Lung (tissue), 12 donors: Measurements from ENCODE around the gene TGFBR2. TPM values are rescaled to one million over a fixed set of nuclear protein-coding genes. Genes with fewer than 3 reads are reported as not detected.

Experiments used
- ATAC-seq: fragments of 200-7000 bp; cut with Tn5 transposase; one replicate; pipeline ENCODE4 v1.9.1; 2020; ENCODE audit warnings: moderate number of reproducible peaks; ENCODE audit not compliant: insufficient read depth, low FRiP score
- DNase-seq, 3 donors: peaks; one replicate each; pipeline ENCODE4 v3.0.0-alpha.2; 2013 to 2017
- H3K27ac ChIP-seq, 2 donors: one replicate each; pipeline ENCODE4 v1.5.1; 2013; ENCODE audit warnings: mild to moderate bottlenecking in 2 of 2, moderate library complexity in 2 of 2, control low read depth in 1 of 2, inconsistent platforms in 1 of 2, low read depth in 1 of 2, low read length in 1 of 2
- H3K27me3 ChIP-seq, 3 donors: one replicate each; pipeline ENCODE4 v1.5.1; 2013; ENCODE audit warnings: low read length in 2 of 3; ENCODE audit not compliant: control insufficient read depth in 3 of 3, insufficient read depth in 3 of 3
- H3K36me3 ChIP-seq, 4 donors: one replicate each; pipeline ENCODE4 v1.5.1; 2013; ENCODE audit warnings: low read length in 4 of 4, mild to moderate bottlenecking in 1 of 4, moderate library complexity in 1 of 4; ENCODE audit not compliant: control insufficient read depth in 4 of 4, insufficient read depth in 4 of 4
- H3K4me1 ChIP-seq, 5 donors: one replicate each; pipeline ENCODE4 v1.5.1; 2013; ENCODE audit warnings: low read length in 5 of 5, mild to moderate bottlenecking in 2 of 5, moderate library complexity in 1 of 5; ENCODE audit not compliant: control insufficient read depth in 5 of 5, insufficient read depth in 5 of 5
- H3K4me3 ChIP-seq: one replicate; pipeline ENCODE4 v1.5.1; 2013; ENCODE audit warnings: mild to moderate bottlenecking, control low read depth, moderate library complexity
- H3K9ac ChIP-seq, 2 donors: one replicate each; pipeline ENCODE4 v1.5.1; 2013; ENCODE audit warnings: low read length in 2 of 2, control low read depth in 1 of 2; ENCODE audit not compliant: insufficient read depth in 1 of 2
- H3K9me3 ChIP-seq, 4 donors: one replicate each; pipeline ENCODE4 v1.5.1; 2013; ENCODE audit warnings: low read length in 3 of 4, mild to moderate bottlenecking in 1 of 4, moderate library complexity in 1 of 4; ENCODE audit not compliant: control insufficient read depth in 4 of 4, insufficient read depth in 3 of 4
- WGBS, 2 donors: extraction: QIAGEN DNeasy Blood & Tissue Kit; methylation state at CpG; one replicate each; pipeline ENCODE4 v1.1.7; 2013; 5-methylcytosine and 5-hydroxymethylcytosine counted together
- polyA plus RNA-seq, 2 donors: library from polyadenylated mRNA; stranded (reverse); fragments of 200-250 nt; gene quantifications; one replicate each; pipeline ENCODE4 v1.2.1, GENCODE V29; 2013
- total RNA-seq, 2 donors: library from RNA; depleted of rRNA in 1 of 2; stranded (reverse); fragments of >200 nt in 1 of 2; gene quantifications; one replicate each; pipeline ENCODE4 v1.2.1, GENCODE V29; 2014 to 2021
- TF ChIP-seq, protein P1 (sequence below): IDR thresholded peaks from 2 replicates; pipeline ENCODE4 v1.5.1; 2012; ENCODE audit warnings: mild to moderate bottlenecking; ENCODE audit errors: control extremely low read depth, extremely low read depth
- donor health status: control.
- donor health status: control.
- donor health status: Bipolar disorder and iron deficiency.
- donor health status: healthy.
- donor health status: DM: yes; HTN: yes; CAD: no.

TGFBR2 gene
- total and polyA plus RNA-seq, 4 donors, result 31.1 to 232 (median 163) TPM

DNA sequence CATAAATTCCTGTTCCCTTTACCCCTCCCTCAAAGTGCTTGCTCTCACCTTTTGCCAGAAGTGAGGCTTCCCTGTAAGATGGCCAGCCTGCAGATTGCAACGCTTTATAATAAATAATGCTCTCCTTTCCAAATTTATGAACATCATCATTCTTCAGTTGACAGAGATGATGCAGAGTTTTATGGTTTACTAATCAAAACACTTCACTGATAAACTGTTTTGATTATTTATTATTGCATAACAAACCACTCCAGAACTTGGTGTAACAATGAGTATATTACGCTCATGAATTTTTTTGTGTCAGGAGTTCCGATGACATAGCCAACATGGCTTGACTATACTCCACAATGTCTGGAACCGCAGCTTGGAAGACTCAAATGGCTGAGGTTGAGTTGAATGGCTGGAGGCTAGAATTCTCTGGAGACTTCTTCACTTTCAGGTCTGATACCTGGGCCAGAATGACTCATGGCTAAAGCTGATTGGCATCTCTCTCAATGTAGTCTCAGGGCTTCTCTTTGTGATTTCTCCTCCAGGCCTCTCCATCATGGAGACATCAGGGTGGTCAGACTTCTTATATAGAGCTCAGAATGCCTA lies 27.3 kb upstream of the TGFBR2 start:
- WGBS, 2 donors, result 96 to 97% methylated on average over 4 of the region's 4 CpGs
- ATAC-seq, result no peak
- Histone ChIP-seq H3K27me3 (no peaks in the 10 kb centered on the region), H3K9ac (no peak overlapping the region), H3K4me1 (peaks cover 0 to 5% (median 0%) of the 10 kb centered on the region in 5 donors), H3K4me3 (no peak overlapping the region), H3K9me3 (no peaks in the 10 kb centered on the region), H3K36me3 (no peaks in the 10 kb centered on the region), H3K27ac (no peak overlapping the region)
- TF ChIP-seq, protein P1, sequence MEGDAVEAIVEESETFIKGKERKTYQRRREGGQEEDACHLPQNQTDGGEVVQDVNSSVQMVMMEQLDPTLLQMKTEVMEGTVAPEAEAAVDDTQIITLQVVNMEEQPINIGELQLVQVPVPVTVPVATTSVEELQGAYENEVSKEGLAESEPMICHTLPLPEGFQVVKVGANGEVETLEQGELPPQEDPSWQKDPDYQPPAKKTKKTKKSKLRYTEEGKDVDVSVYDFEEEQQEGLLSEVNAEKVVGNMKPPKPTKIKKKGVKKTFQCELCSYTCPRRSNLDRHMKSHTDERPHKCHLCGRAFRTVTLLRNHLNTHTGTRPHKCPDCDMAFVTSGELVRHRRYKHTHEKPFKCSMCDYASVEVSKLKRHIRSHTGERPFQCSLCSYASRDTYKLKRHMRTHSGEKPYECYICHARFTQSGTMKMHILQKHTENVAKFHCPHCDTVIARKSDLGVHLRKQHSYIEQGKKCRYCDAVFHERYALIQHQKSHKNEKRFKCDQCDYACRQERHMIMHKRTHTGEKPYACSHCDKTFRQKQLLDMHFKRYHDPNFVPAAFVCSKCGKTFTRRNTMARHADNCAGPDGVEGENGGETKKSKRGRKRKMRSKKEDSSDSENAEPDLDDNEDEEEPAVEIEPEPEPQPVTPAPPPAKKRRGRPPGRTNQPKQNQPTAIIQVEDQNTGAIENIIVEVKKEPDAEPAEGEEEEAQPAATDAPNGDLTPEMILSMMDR, result no peak
- no peak for DNase-seq

DNA sequence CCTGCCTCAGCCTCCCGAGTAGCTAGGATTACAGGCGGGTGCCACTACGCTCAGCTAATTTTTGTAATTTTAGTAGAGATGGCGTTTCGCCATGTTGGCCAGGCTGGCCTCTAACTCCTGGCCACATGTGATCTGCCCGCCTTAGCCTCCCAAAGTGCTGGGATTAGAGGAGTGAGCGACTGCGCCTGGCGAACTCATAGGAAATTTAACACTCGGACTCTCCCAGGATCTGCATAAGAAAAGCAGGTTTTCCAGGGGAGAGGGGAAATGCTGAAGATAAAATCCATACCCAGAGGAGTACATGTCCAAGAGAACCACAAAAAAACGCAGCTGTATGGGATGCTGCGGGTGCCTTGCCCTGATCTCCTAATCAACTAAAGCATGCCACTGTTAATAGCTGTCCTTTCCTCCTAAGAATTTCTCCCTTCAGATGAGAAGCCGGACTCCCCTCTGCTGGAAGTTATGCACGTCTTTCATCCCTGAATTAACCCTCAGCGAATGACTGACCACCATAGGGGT lies 25.3 kb upstream of the TGFBR2 start:
- TF ChIP-seq, protein P1, result no peak
- no peaks in the 10 kb centered on the region for H3K9me3 ChIP-seq
- H3K27me3 ChIP-seq, result no peaks in the 10 kb centered on the region
- ATAC-seq, result no peak
- no peak overlapping the region for H3K9ac ChIP-seq
- H3K36me3 ChIP-seq, result no peaks in the 10 kb centered on the region
- no peak for DNase-seq
- no peak overlapping the region for H3K27ac ChIP-seq
- peaks cover 0 to 5% (median 0%) of the 10 kb centered on the region in 5 donors for H3K4me1 ChIP-seq
- no peak overlapping the region for H3K4me3 ChIP-seq
- 95 to 96% methylated on average over 15 of the region's 15 CpGs for WGBS, 2 donors

DNA sequence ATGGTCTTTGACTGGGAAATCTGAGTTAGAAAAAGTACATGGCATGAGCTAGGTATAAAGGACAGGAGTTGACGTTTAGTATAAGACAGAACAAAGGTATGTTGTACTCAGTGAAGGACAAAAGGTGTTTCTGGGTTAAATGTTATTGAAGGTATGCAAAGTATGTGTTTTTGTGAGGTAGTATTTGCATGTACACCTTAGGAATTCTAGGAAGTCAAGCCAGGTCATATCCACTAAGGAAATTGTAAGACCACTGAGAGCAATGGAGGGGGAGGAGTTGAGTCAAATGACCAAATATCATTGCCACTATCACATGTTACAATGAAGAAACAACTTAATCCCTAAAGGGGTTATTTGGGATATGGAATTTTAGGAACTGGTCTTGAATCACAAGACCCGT lies 24.4 kb upstream of the TGFBR2 start:
- DNase-seq, result no peak
- no peak overlapping the region for H3K27ac ChIP-seq
- H3K9ac ChIP-seq, result no peak overlapping the region
- H3K4me3 ChIP-seq, result no peak overlapping the region
- WGBS, 2 donors, result 86 to 92% methylated on average over 2 of the region's 2 CpGs
- H3K4me1 ChIP-seq, result peaks cover 0 to 8% (median 0%) of the 10 kb centered on the region in 5 donors
- TF ChIP-seq, protein P1, result no peak
- no peaks in the 10 kb centered on the region for H3K27me3 ChIP-seq
- ATAC-seq, result no peak
- no peaks in the 10 kb centered on the region for H3K36me3 ChIP-seq
- H3K9me3 ChIP-seq, result no peaks in the 10 kb centered on the region

DNA sequence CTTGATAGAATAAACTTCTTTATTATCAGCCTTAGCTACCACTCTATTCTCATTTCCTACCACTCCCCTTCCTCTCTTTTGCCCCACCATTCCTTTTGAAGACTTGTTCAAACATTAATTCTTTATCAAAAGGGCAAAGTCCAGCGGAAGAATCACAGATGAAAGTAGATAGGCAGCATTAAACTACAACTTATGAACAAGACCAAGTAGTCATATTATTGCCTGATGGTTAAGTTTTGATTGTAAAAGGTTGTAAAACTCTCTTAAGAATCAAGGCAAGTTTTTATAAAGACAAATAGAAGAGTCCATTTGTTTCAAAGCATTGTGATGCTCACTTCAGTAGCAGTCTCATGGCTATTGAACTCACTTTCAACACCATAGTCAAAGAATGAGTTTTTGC lies 22.4 kb upstream of the TGFBR2 start:
- H3K9ac ChIP-seq, result no peak overlapping the region
- no peak overlapping the region for H3K27ac ChIP-seq
- no peaks in the 10 kb centered on the region for H3K27me3 ChIP-seq
- H3K36me3 ChIP-seq, result no peaks in the 10 kb centered on the region
- TF ChIP-seq, protein P1, result no peak
- H3K4me1 ChIP-seq, result peaks cover 0 to 6% (median 0%) of the 10 kb centered on the region in 5 donors
- no peak overlapping the region for H3K4me3 ChIP-seq
- DNase-seq (no peak), ATAC-seq (no peak)
- 93 to 95% methylated on average over 1 of the region's 1 CpG for WGBS, 2 donors
- no peaks in the 10 kb centered on the region for H3K9me3 ChIP-seq
